ENCODE measurements around the gene ADAM10. TPM values are rescaled to one million over a fixed set of nuclear protein-coding genes. Genes with fewer than 3 reads are reported as not detected.

Gene ADAM10
- total RNA-seq, 1 experiment from 2014 or later, result 239 TPM

- CTCF ChIA-PET, result no interaction called here
- Histone ChIP-seq H3K4me2 (no peak overlapping the region), H4K20me1 (ENCODE audit: insufficient read depth) (no peaks in the 10 kb centered on the region), H3K36me3 (ENCODE audit: low read depth) (no peaks in the 10 kb centered on the region), H3K4me1 (replicated peaks; ENCODE audit: insufficient read depth) (no peaks in the 10 kb centered on the region), H3K4me3 (no peak overlapping the region), H3K9me3 (ENCODE audit: insufficient read depth, low read depth) (no peaks in the 10 kb centered on the region), H3K9me2 (ENCODE audit: insufficient read depth) (no peaks in the 10 kb centered on the region), H3K79me2 (ENCODE audit: low read depth) (no peaks in the 10 kb centered on the region), H3K27me3 (ENCODE audit: insufficient read depth, low read depth) (no peaks in the 10 kb centered on the region), H2AFZ (no peak overlapping the region), H3K27ac (no peak overlapping the region), H3F3A (ENCODE audit: insufficient read depth, low read depth) (peaks cover 3% of the 10 kb centered on the region; the same call in 1 of the 2 replicates)
- POLR2A ChIA-PET (ENCODE audit: unreplicated experiment), result no interaction called here
- DNase-seq, result no peak
- TF ChIP-seq EZH2 (IDR thresholded peaks at IDR 0.05; ENCODE audit: low read depth) (no peak), CTCF (conservative IDR thresholded peaks at IDR 0.05) (no peak)
- BruUV-seq (replicated peaks), result no TSS peak
- intact Hi-C loops (cut with micrococcal nuclease; ENCODE audit: unreplicated experiment), result no loop called here
Observed at GRCh38 chr15:58576657-58577056, 172.8 kb downstream of the ADAM10 start.

DNA sequence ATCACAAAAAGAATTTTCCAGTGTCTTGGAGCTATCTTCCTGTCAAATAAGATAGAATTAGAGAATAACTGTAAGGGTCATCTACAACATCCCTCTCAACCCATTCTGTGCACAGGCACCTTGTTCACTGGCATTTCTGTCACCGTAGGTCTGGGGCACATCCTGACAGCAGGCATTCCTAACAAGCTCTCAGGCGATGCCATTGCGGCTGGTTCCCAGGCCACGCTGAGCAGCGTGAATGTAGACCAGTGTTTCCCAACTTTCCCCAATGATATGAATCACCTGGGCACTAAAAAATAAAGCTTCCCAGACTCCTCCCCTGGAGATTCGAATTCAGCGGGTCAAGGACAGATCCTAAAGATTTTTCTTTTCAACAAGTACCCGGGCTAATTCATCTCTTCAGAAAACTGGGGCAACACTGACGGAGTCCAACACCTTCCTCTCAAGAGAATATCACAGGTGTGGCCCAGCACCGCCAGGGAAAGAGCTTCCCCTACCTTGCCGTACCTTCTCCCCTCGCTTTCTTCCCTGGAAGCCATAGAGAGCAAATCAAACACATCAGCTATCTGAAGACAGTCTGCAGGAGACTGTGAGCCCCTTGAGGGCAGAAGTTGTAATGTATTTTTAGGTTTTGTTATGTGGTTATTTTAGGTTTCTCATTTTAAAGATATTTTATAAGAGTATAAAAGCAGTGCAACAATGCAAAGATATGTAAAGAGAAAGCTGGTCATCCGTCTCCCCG lies 174.3 kb downstream of the ADAM10 start:
- intact Hi-C loops (cut with micrococcal nuclease; ENCODE audit: unreplicated experiment), result no loop called here
- Histone ChIP-seq H3K36me3 (ENCODE audit: low read depth) (no peaks in the 10 kb centered on the region), H3K4me2 (no peak overlapping the region), H3K79me2 (ENCODE audit: low read depth) (no peaks in the 10 kb centered on the region), H3K9me3 (ENCODE audit: insufficient read depth, low read depth) (no peaks in the 10 kb centered on the region), H3K4me1 (replicated peaks; ENCODE audit: insufficient read depth) (no peaks in the 10 kb centered on the region), H2AFZ (no peak overlapping the region), H3F3A (ENCODE audit: insufficient read depth, low read depth) (peaks cover 3% of the 10 kb centered on the region; the same call in 1 of the 2 replicates), H4K20me1 (ENCODE audit: insufficient read depth) (no peaks in the 10 kb centered on the region), H3K4me3 (no peak overlapping the region), H3K27ac (no peak overlapping the region), H3K9me2 (ENCODE audit: insufficient read depth) (no peaks in the 10 kb centered on the region), H3K27me3 (ENCODE audit: insufficient read depth, low read depth) (no peaks in the 10 kb centered on the region)
- no peak for DNase-seq
- BruUV-seq (replicated peaks), result no TSS peak
- CTCF ChIA-PET, result interaction anchor here (0.9 to 1.1 kb wide), 2 partner anchors 10 to 68 kb away, joined by 3 read pairs; no protein-coding TSS in a partner anchor
- TF ChIP-seq EZH2 (IDR thresholded peaks at IDR 0.05; ENCODE audit: low read depth) (no peak), CTCF (conservative IDR thresholded peaks at IDR 0.05) (no peak)
- POLR2A ChIA-PET (ENCODE audit: unreplicated experiment), result interaction anchor here (0.6 to 0.7 kb wide), 3 partner anchors 28 to 105 kb away, joined by 3 to 9 read pairs (median 5); no protein-coding TSS in a partner anchor

GRCh38 chr15:58574631-58575030 lies 174.9 kb downstream of the ADAM10 start:
- H3K27me3 ChIP-seq (ENCODE audit: insufficient read depth, low read depth), result no peaks in the 10 kb centered on the region
- no peak overlapping the region for H3K4me2 ChIP-seq
- H3K9me3 ChIP-seq (ENCODE audit: insufficient read depth, low read depth), result peaks cover 2% of the 10 kb centered on the region; the same call in 1 of the 2 replicates
- H3K27ac ChIP-seq, result no peak overlapping the region
- no TSS peak for BruUV-seq (replicated peaks)
- POLR2A ChIA-PET (ENCODE audit: unreplicated experiment), result interaction anchor here (0.6 to 0.7 kb wide), 3 partner anchors 35 to 104 kb away, joined by 3 to 5 read pairs (median 3); no protein-coding TSS in a partner anchor
- no peaks in the 10 kb centered on the region for H3K36me3 ChIP-seq (ENCODE audit: low read depth)
- H2AFZ ChIP-seq, result no peak overlapping the region
- CTCF ChIA-PET, result interaction anchor here (0.9 to 1.0 kb wide), 2 partner anchors 11 to 67 kb away, joined by 3 read pairs; no protein-coding TSS in a partner anchor
- peaks cover 3% of the 10 kb centered on the region; the same call in 1 of the 2 replicates for H3F3A ChIP-seq (ENCODE audit: insufficient read depth, low read depth)
- H3K4me1 ChIP-seq (replicated peaks; ENCODE audit: insufficient read depth), result no peaks in the 10 kb centered on the region
- H3K79me2 ChIP-seq (ENCODE audit: low read depth), result no peaks in the 10 kb centered on the region
- H3K4me3 ChIP-seq, result no peak overlapping the region
- H4K20me1 ChIP-seq (ENCODE audit: insufficient read depth), result no peaks in the 10 kb centered on the region
- intact Hi-C loops (cut with micrococcal nuclease; ENCODE audit: unreplicated experiment), result no loop called here
- H3K9me2 ChIP-seq (ENCODE audit: insufficient read depth), result no peaks in the 10 kb centered on the region
- peak; percentile 21 to 44 for DNase-seq
- TF ChIP-seq CTCF (conservative IDR thresholded peaks at IDR 0.05) (no peak), EZH2 (IDR thresholded peaks at IDR 0.05; ENCODE audit: low read depth) (no peak)

All from PC-9 (cell line).